NCI-H774 (cell line): Measurements from ENCODE around the gene APOL6.
"Not testable (repeated sequence)": the region's sequence is repeated elsewhere in the genome, so short reads cannot be mapped to it uniquely, and the experiment has no call there.

Source experiments
- DNase-seq: peaks from one replicate; lab custom pipeline; 2025; lab: John Stamatoyannopoulos, UW

The APOL6 gene

DNA sequence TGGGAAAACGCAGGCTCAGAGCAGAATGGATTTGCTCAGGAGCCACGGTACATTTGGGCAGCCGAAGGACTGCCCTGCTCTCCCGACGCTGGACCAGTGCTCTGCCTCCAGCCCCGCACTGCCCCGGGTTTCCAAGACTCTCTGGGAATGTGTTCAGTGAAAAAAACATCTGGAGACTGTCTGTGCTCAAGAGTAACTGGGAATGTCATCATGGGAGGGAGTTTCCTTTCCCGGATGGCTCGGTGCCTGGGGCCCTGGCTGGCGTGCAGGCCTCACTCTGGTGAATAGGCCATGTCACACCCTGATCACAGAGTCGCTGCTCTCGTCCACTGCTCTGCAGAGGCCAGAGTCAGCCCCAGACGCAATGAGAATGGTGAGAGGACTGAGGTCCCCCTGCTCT lies 9.8 kb upstream of the APOL6 start:
- no peak for DNase-seq

GRCh38 chr22:35641494-35642120 lies 6.6 kb upstream of the APOL6 start:
- no peak for DNase-seq

- no peak for DNase-seq
Measured at GRCh38 chr22:35642305-35642741, 5.9 kb upstream of the APOL6 start.

GRCh38 chr22:35643991-35644390 lies 4.3 kb upstream of the APOL6 start:
- DNase-seq, result no peak

- no peak for DNase-seq
Measured at GRCh38 chr22:35645646-35646045, 2.6 kb upstream of the APOL6 start.

DNA sequence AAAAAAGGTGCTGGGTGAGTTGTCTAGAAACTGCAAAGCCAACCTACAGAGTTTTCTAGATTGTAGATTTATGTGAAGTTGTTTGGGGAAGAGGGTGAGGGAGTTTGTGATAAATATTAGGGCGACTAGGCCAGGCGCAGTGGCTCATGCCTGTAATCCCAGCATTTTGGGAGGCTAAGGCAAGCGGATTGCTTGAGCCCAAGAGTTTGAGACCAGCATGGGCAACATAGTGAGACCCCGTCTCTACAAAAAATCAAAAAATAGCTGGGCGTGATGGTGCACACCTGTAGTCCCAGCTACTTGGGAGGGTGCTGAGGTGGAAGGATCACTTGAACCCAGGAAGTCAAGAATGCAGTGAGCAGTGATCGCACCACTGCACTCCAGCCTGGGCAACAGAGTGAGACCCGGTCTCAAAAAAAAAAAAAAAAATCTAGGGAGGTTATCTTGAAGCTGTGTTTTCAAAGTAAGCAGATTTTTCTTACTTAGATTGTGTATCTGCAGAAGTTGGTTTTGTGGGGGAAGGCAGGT lies 844 bp downstream of the APOL6 start:
- no peak for DNase-seq

GRCh38 chr22:35649636-35650250 lies 1.5 kb downstream of the APOL6 start:
- no peak for DNase-seq

DNA sequence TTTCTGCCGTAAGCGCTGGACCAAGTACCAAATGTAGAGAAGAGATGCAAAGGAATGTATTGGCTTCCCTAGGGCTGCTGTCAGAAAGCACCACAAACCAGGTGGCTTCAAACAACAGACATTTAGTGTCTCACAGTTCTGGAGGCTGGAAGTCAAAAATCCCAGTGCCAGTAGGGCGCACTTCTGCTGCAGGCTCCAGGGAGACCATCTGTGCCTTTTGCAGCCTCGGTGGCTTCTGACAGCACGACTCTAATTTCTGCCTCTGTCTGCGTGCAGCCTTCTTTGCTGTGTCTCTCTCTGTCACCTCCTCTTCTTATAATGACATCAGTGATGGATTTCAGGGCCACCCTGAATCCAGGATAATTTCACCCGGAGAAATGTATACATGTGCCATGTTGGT lies 2.8 kb downstream of the APOL6 start:
- no peak for DNase-seq

GRCh38 chr22:35653824-35654223 lies 5.6 kb downstream of the APOL6 start:
- DNase-seq, result no peak

DNA sequence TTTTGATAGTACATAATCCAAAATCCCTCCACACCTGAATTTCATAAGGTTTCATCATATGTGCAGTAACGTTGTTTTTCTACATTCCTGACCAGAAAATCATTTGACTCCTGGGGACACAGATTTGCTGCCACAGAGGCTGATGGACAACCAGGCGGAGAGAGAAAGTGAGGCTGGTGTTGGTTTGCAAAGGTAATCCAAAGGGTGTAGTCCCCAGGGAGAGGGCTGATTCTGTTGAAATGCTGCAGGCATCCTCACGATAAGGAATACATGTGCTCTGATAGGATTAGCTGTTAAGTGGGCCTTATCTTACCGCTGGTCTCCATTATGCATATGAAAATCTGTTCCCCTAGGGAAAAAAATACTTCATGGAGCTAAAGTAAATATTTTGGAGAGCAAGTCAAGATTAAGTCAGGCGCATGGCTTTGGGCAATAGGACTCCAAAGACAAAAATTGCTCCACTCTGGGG lies 8.1 kb downstream of the APOL6 start:
- DNase-seq, result no peak

DNA sequence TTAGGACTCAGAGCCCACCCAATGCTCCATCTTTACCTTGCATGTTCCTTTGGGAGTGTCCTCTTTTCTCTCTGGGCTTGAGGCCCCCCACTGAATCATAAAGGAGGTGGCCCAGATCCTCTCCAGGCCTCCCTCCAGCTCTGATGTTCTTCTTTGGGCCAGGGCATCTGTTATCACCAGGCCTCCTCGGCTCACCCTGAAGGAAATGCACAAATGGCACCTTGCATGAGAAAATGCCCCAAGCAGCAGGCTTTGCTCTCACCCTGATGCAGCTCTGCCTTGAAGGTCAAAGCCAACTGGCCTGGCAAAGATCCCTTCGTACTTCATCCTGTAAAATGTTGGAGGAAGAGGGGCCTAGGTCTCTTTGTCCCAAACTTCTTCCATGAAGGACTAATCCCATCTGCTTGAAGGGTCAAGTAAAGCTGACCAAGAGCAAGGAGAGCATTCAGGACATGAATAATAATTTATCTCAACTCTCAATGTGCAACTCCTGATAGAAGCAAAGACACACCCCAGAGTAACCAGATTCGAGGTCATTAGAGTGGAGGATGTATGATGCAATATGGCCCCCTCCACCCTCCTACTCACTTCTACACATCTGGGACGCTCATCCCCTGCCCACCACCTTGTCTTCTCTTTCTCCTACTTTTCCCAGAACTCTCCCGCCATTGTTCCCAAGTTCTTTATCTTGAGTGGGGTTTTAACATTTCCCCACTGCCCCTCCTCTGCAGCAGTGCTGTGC lies 9.5 kb downstream of the APOL6 start:
- no peak for DNase-seq

- no peak for DNase-seq
Measured at GRCh38 chr22:35660291-35661127, 12.3 kb downstream of the APOL6 start.

- DNase-seq, result no peak
Measured at GRCh38 chr22:35661464-35661863, 13.2 kb downstream of the APOL6 start.

- no peak for DNase-seq
Measured at GRCh38 chr22:35662914-35663313, 14.7 kb downstream of the APOL6 start.

DNA sequence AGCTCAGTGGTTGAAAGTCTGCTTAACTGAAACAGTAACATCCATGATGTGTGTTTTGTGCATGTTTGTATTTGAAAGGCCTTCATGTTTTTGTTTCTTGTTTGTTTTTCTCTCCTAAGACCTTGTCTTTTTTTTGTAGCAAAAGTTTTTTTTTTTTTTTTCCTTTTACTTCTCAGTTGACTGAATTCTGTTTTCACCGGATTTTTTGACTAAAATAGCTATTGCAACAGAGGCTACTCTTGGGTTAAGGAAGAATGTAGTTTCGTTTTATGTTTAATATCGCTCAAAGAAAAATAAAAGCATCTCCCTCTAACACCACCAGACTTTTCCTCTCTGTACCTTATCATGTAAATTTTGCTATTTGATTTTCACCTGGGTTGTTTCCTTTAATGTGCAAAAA lies 15.1 kb downstream of the APOL6 start:
- no peak for DNase-seq

DNA sequence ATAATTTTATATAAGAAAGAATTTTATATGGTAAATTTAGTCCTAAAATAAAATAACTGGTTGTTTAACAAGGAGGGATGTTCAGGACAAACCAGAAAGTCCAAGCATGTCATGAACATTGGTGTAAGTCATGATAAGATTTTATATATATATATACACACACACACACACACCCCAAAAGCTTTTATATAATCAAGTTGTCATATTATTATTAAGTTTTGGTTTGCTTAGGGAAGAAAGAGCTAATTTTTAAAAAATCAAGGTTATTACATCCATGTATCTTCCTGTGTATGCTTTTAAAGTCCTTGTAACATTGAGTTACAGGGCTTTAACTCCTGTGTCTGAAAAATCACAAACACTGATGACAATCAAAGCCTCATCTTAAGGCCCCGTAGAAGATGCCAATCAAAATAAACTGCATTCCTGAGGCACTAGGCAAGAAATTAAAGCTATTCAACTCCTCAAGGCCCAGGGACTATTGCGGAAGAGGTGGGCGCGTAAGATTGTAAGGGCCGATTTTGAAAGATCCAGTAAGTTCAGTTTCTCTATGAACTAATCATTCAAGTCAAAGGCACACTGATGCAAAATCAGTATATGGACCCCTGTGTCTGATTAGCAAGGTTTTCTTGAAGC lies 16.8 kb downstream of the APOL6 start:
- DNase-seq, result no peak

DNA sequence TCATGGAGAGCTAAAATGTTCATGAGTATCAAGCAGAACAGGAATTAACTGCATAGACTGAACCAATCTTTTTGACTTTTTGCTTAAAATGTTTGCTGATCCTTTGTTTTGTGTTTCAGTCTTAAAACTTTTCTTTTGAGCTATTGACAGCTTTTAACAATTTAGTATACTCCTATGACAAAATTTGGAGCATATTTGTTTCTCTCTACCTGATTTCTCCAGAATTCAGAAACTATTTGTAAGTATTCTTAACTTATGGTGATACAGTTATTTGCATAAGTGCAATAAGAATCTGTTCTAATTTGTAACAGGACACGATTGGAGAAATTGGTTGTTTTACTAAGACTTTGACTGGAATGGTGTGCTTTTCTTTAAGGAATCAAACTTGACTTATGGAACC lies 18.5 kb downstream of the APOL6 start:
- not testable (repeated sequence) for DNase-seq

DNA sequence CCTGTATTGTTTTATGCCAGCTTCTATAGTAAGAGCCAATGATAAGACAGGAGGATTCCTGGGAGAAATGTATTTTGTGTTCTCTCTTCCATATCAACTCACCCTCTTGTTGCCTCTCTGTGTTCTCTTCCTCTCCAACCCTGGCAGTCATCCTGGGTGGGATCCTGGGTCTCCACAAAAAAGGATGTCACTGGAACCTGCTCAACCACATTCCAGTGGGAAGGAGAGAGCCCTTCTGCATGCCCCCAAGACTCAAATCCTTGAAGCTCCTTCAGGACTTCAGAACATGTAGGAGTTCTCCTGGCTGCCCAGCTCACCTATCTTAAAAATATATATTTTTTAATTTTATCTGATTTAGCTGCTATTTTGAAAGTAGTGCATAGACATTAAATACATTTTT lies 26.1 kb downstream of the APOL6 start:
- no peak for DNase-seq

GRCh38 chr22:35676065-35676464 lies 27.8 kb downstream of the APOL6 start:
- DNase-seq, result not testable (repeated sequence)

DNA sequence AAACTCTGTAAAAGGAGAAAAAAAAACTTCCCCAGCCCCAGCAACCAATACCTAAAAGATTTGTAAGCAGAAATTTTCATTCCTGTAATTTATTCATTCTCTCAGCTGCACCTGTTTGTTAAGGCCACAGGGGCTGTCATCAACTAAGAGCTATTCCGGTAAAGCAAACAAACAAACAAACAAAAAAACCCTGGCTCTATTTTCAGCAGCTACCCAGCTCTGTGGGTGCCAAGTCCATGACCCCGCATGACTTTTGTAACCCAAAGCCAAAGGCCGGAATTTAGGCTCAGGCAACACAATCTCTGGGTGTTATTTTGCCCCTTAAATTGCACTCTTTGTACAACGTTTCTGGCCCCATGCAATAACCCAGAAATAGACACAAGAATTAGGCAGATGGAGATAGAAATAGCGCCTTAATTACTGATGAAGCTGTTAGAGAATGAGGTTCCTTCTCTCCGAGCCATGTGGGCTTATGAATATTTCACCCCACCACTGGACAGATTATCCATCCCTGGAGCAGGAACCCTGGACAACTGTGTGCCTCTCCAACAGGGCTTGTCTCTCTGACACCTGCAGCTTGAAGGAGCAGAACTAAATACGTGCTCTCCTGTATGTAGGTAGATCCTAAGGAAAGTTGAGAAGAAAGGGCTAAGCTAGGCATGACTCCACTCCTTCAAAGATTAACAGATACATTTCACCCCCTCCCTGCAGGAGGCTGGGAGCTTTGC lies 29.4 kb downstream of the APOL6 start:
- no peak for DNase-seq

GRCh38 chr22:35678836-35679235 lies 30.6 kb downstream of the APOL6 start:
- no peak for DNase-seq
